ENCODE data around the gene KMT5B.

KMT5B gene

DNA sequence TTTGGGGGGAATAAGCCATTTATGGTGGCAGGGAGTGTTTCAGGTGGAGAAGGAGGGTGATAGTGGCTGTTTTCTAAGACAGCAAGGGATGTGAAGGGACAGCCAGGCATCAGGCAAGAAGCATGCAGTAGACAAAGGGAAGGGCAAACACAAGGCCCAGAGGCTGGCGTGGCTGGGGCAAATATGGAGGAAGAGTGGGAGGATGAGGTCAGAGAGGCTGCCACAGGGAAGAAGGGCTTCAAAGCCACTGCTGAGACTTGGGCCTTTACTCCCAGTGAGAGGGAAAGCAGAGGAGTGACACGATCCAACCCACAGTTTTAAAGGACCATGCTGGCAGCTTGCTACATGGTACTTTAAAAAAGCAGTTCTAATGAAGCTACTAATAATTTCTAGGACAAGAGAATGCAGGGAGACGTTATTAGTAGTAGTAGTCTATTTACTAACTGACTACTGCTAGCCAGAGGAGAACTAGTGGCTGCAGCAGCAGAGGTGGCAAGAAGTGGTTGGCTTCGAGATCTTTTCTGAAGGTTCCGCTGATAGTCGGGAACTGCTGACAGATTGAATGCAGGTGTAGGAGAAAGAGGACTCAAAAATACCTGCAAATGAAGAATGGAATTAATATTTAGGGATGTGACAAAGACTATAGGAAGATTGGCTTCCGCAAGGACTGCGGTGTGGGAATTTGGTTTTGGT is 13.7 kb downstream of the KMT5B start:
- Histone ChIP-seq H3K4me3 (ENCODE audit: low read length) (no peak overlapping the region), H3K36me3 (ENCODE audit: control insufficient read depth, insufficient read depth, low read length, severe bottlenecking) (no peaks in the 10 kb centered on the region), H3K27me3 (replicated peaks; ENCODE audit: control insufficient read depth, insufficient read depth, low read length) (no peaks in the 10 kb centered on the region), H3K9me3 (ENCODE audit: control insufficient read depth, low read length) (no peaks in the 10 kb centered on the region), H3K9ac (ENCODE audit: low read length) (no peak overlapping the region), H3K4me1 (ENCODE audit: control insufficient read depth, insufficient read depth, low read length) (peaks cover 19% of the 10 kb centered on the region)
- no peak for DNase-seq (ENCODE audit: low read depth)

- Histone ChIP-seq H3K9ac (ENCODE audit: low read length) (no peak overlapping the region), H3K9me3 (ENCODE audit: control insufficient read depth, low read length) (no peaks in the 10 kb centered on the region), H3K4me3 (ENCODE audit: low read length) (no peak overlapping the region), H3K4me1 (ENCODE audit: control insufficient read depth, insufficient read depth, low read length) (peaks cover 19% of the 10 kb centered on the region), H3K27me3 (replicated peaks; ENCODE audit: control insufficient read depth, insufficient read depth, low read length) (no peaks in the 10 kb centered on the region), H3K36me3 (ENCODE audit: control insufficient read depth, insufficient read depth, low read length, severe bottlenecking) (no peaks in the 10 kb centered on the region)
- no peak for DNase-seq (ENCODE audit: low read depth)
These were observed 16.9 kb downstream of the KMT5B start for GRCh38 chr11:68196219-68196618.

GRCh38 chr11:68194675-68195294 is 18.3 kb downstream of the KMT5B start:
- DNase-seq (ENCODE audit: low read depth), result no peak
- Histone ChIP-seq H3K4me3 (ENCODE audit: low read length) (no peak overlapping the region), H3K4me1 (ENCODE audit: control insufficient read depth, insufficient read depth, low read length) (peaks cover 4% of the 10 kb centered on the region), H3K9me3 (ENCODE audit: control insufficient read depth, low read length) (no peaks in the 10 kb centered on the region), H3K27me3 (replicated peaks; ENCODE audit: control insufficient read depth, insufficient read depth, low read length) (no peaks in the 10 kb centered on the region), H3K9ac (ENCODE audit: low read length) (no peak overlapping the region), H3K36me3 (ENCODE audit: control insufficient read depth, insufficient read depth, low read length, severe bottlenecking) (no peaks in the 10 kb centered on the region)

- no peak for DNase-seq (ENCODE audit: low read depth)
- Histone ChIP-seq H3K4me3 (ENCODE audit: low read length) (no peak overlapping the region), H3K27me3 (replicated peaks; ENCODE audit: control insufficient read depth, insufficient read depth, low read length) (no peaks in the 10 kb centered on the region), H3K9me3 (ENCODE audit: control insufficient read depth, low read length) (no peaks in the 10 kb centered on the region), H3K4me1 (ENCODE audit: control insufficient read depth, insufficient read depth, low read length) (peaks cover 3% of the 10 kb centered on the region), H3K9ac (ENCODE audit: low read length) (no peak overlapping the region), H3K36me3 (ENCODE audit: control insufficient read depth, insufficient read depth, low read length, severe bottlenecking) (no peaks in the 10 kb centered on the region)
These were observed 20.1 kb downstream of the KMT5B start for GRCh38 chr11:68193018-68193417.

DNA sequence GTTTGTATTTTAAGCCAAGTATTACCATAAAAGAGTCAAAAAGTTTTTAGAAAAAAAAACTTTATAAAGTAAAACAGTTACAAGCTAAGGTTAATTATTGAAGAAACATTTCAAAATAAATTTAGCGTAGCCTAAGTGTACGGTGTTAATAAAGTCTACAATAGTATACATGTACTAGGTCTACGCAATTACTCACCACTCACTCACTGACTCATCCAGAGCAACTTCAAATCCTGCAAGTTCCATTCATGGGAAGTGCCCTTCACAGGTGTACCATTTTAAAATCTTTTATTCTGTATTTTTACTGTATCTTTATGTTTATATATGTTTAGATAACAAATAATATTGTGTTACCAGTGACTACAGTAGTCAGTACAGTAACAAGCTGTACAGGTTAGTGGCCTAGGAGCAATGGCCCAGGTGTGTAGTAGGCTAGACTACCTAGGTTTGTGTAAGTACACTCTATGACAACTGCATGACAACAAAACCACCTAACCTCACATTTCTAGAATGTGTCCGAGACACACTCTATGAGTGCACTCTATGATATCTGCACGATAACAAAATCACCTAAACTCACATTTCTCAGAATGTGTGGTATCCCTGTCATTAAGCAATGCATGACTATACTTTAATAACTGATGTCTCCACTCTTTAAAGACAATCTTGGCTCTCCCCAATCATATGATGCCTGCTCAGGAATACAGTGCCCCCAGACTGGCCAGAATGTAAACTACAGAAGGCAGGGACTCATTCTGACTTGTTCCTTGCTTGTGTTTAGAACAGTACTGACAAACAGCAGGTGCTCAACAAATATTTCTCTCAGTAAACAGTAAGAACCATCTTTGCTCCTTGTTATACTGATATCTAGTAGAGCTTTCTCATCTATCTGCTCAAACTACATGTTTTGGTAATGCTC is 21.2 kb downstream of the KMT5B start:
- H3K27me3 ChIP-seq (replicated peaks; ENCODE audit: control insufficient read depth, insufficient read depth, low read length), result no peaks in the 10 kb centered on the region
- no peak overlapping the region for H3K9ac ChIP-seq (ENCODE audit: low read length)
- no peaks in the 10 kb centered on the region for H3K9me3 ChIP-seq (ENCODE audit: control insufficient read depth, low read length)
- H3K4me1 ChIP-seq (ENCODE audit: control insufficient read depth, insufficient read depth, low read length), result peaks cover 3% of the 10 kb centered on the region
- no peak overlapping the region for H3K4me3 ChIP-seq (ENCODE audit: low read length)
- no peaks in the 10 kb centered on the region for H3K36me3 ChIP-seq (ENCODE audit: control insufficient read depth, insufficient read depth, low read length, severe bottlenecking)
- DNase-seq (ENCODE audit: low read depth), result no peak

- H3K9me3 ChIP-seq (ENCODE audit: control insufficient read depth, low read length), result no peaks in the 10 kb centered on the region
- no peak overlapping the region for H3K4me3 ChIP-seq (ENCODE audit: low read length)
- peaks cover 11% of the 10 kb centered on the region for H3K36me3 ChIP-seq (ENCODE audit: control insufficient read depth, insufficient read depth, low read length, severe bottlenecking)
- no peak for DNase-seq (ENCODE audit: low read depth)
- H3K4me1 ChIP-seq (ENCODE audit: control insufficient read depth, insufficient read depth, low read length), result no peaks in the 10 kb centered on the region
- H3K27me3 ChIP-seq (replicated peaks; ENCODE audit: control insufficient read depth, insufficient read depth, low read length), result no peaks in the 10 kb centered on the region
- H3K9ac ChIP-seq (ENCODE audit: low read length), result no peak overlapping the region
These were observed 23.2 kb downstream of the KMT5B start for GRCh38 chr11:68189888-68190287.

GRCh38 chr11:68189082-68189481 is 24.0 kb downstream of the KMT5B start:
- Histone ChIP-seq H3K4me3 (ENCODE audit: low read length) (no peak overlapping the region), H3K9ac (ENCODE audit: low read length) (no peak overlapping the region), H3K36me3 (ENCODE audit: control insufficient read depth, insufficient read depth, low read length, severe bottlenecking) (peaks cover 19% of the 10 kb centered on the region), H3K27me3 (replicated peaks; ENCODE audit: control insufficient read depth, insufficient read depth, low read length) (no peaks in the 10 kb centered on the region), H3K4me1 (ENCODE audit: control insufficient read depth, insufficient read depth, low read length) (no peaks in the 10 kb centered on the region), H3K9me3 (ENCODE audit: control insufficient read depth, low read length) (no peaks in the 10 kb centered on the region)
- no peak for DNase-seq (ENCODE audit: low read depth)

DNA sequence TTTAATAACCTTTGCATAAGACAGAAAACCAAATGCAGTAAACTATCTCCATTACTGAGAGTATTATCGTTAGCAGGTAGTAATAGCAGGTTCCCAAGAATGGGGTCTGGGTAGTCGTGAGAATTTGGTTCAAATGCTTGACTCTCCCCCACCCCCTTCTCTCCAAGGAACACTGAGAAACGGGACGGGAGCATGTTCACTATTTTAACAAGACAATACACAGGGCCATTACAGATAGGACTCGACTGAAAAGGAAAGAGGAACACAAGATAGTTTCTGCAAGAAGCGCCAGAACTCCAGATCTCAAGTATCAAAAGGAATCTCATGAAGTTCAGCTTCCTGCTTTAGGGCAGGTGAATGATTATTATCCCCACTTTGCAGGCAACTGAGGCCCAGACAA is 27.0 kb downstream of the KMT5B start:
- H3K4me1 ChIP-seq (ENCODE audit: control insufficient read depth, insufficient read depth, low read length), result no peaks in the 10 kb centered on the region
- no peak overlapping the region for H3K9ac ChIP-seq (ENCODE audit: low read length)
- H3K27me3 ChIP-seq (replicated peaks; ENCODE audit: control insufficient read depth, insufficient read depth, low read length), result no peaks in the 10 kb centered on the region
- H3K4me3 ChIP-seq (ENCODE audit: low read length), result no peak overlapping the region
- no peak for DNase-seq (ENCODE audit: low read depth)
- H3K36me3 ChIP-seq (ENCODE audit: control insufficient read depth, insufficient read depth, low read length, severe bottlenecking), result peaks cover 35% of the 10 kb centered on the region
- no peaks in the 10 kb centered on the region for H3K9me3 ChIP-seq (ENCODE audit: control insufficient read depth, low read length)

GRCh38 chr11:68181719-68182451 is 31.2 kb downstream of the KMT5B start:
- H3K9me3 ChIP-seq (ENCODE audit: control insufficient read depth, low read length), result no peaks in the 10 kb centered on the region
- H3K4me1 ChIP-seq (ENCODE audit: control insufficient read depth, insufficient read depth, low read length), result no peaks in the 10 kb centered on the region
- no peak overlapping the region for H3K4me3 ChIP-seq (ENCODE audit: low read length)
- peaks cover 69% of the 10 kb centered on the region for H3K36me3 ChIP-seq (ENCODE audit: control insufficient read depth, insufficient read depth, low read length, severe bottlenecking)
- no peaks in the 10 kb centered on the region for H3K27me3 ChIP-seq (replicated peaks; ENCODE audit: control insufficient read depth, insufficient read depth, low read length)
- DNase-seq (ENCODE audit: low read depth), result peak; percentile 40
- no peak overlapping the region for H3K9ac ChIP-seq (ENCODE audit: low read length)

DNA sequence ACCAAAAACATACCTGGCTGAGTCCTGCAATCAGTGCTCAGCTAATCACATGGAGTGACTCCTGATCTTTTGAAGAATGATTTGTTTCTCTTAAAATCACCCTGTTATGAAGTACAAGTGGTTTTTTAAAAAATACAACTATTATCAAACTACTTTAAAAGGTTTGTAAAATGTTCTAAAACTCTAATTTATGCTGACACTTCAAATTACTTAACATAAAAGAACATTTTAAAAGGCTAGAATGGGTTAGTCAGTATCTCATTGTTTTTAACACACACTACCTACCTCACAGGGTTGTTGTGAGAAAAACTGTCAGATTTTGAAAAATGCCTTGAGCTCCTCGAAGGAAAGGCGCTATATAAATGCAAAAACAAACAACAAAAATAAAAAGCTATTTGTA is 33.2 kb downstream of the KMT5B start:
- no peak overlapping the region for H3K9ac ChIP-seq (ENCODE audit: low read length)
- H3K9me3 ChIP-seq (ENCODE audit: control insufficient read depth, low read length), result no peaks in the 10 kb centered on the region
- H3K27me3 ChIP-seq (replicated peaks; ENCODE audit: control insufficient read depth, insufficient read depth, low read length), result no peaks in the 10 kb centered on the region
- H3K4me1 ChIP-seq (ENCODE audit: control insufficient read depth, insufficient read depth, low read length), result no peaks in the 10 kb centered on the region
- no peak for DNase-seq (ENCODE audit: low read depth)
- no peak overlapping the region for H3K4me3 ChIP-seq (ENCODE audit: low read length)
- H3K36me3 ChIP-seq (ENCODE audit: control insufficient read depth, insufficient read depth, low read length, severe bottlenecking), result peaks cover 69% of the 10 kb centered on the region

GRCh38 chr11:68177877-68178276 is 35.2 kb downstream of the KMT5B start:
- no peak overlapping the region for H3K9ac ChIP-seq (ENCODE audit: low read length)
- peaks cover 68% of the 10 kb centered on the region for H3K36me3 ChIP-seq (ENCODE audit: control insufficient read depth, insufficient read depth, low read length, severe bottlenecking)
- H3K27me3 ChIP-seq (replicated peaks; ENCODE audit: control insufficient read depth, insufficient read depth, low read length), result no peaks in the 10 kb centered on the region
- no peaks in the 10 kb centered on the region for H3K9me3 ChIP-seq (ENCODE audit: control insufficient read depth, low read length)
- peaks cover 14% of the 10 kb centered on the region for H3K4me1 ChIP-seq (ENCODE audit: control insufficient read depth, insufficient read depth, low read length)
- DNase-seq (ENCODE audit: low read depth), result no peak
- no peak overlapping the region for H3K4me3 ChIP-seq (ENCODE audit: low read length)

All from adipocyte (in vitro differentiated cells).